HG02852 (cell line): Measurements from ENCODE around the gene CD36.
A peak's percentile ranks its signal among the peaks of the same experiment; 100 is the strongest.

Experiments used
- ATAC-seq: cut with Tn5 transposase; IDR thresholded peaks from one replicate; pipeline ENCODE4 v1.9.1; 2021; ENCODE audit warnings: mild to moderate bottlenecking, moderate library complexity; ENCODE audit not compliant: unreplicated experiment

CD36 gene

DNA sequence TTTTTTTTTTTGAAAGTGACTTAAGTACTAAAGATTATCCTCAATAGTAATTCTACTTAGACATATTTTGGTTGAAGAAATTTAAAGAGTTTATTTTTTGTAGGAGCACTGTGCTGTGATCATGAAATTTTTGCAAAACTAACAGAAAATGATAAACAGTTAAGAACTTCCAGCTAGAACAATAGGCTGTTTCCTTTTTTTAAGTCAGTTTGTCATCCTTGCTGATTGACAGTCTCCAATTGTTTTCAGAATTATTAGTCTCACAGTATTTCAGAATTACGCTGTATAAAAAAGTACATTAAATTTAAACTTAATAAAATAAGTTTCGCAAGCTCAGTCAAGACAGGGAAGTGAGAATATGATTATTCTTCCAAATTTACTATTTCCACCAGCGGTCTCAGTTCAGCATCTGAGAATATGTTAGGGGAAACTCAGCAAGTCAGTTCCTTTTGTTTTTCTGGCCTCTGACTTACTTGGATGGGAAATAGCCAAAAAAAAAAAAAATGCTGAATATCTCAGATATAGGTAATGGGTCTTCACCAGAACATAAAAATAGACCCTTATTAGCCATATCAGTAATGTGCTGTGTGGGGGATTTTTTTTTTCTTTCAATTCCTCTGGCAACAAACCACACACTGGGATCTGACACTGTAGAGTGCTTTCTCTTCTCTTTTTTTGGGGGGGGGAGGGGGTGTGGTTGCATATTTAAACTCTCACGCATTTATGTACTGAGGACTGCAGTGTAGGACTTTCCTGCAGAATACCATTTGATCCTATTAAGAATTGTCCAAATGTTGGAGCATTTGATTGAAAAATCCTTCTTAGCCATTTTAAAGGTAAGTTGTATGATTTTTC is at the start of gene CD36:
Gene CD36 (plus strand): TSS at position 732 of the 855 bp plus-strand sequence. CDS start 8,099 bp downstream, outside the sequence.
- peak; percentile 89 for ATAC-seq

DNA sequence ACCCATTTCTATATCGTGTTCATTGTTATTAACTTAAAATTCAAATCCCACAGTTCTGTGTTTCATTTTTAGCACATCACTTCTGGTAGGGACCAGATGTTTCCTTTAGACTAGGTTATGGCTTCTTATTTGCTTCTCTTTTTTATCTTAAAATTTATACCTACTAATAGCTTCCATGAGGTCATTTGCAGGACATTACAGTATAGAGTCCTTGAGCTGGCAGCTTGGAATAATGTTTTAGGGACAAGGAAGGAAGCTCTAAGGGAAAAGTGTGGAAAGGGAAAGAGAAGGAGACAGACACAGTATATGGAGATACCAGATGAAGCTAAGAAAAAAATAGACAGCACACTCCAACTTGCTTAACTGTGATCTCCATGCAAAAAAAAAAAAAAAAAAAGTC is 48.8 kb upstream of the CD36 start:
- no peak for ATAC-seq

DNA sequence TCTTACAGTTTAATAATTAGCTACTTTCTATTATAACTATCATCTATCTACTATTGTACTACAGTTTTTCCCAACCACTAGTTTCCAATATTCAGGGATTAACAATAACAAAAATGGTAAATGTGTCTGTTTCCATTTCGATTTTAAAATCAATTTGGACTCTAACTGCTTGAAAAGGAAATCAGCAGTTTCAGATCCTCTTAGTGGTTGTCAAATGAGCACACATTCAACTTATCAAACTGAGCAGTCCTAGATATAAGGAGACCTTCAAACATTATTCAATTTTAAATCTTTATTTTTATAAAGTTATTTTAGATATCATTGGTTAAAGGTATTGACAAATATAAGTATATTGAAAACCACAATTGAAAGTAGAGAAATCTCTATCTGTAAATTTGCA is 46.8 kb upstream of the CD36 start:
- ATAC-seq: no peak

DNA sequence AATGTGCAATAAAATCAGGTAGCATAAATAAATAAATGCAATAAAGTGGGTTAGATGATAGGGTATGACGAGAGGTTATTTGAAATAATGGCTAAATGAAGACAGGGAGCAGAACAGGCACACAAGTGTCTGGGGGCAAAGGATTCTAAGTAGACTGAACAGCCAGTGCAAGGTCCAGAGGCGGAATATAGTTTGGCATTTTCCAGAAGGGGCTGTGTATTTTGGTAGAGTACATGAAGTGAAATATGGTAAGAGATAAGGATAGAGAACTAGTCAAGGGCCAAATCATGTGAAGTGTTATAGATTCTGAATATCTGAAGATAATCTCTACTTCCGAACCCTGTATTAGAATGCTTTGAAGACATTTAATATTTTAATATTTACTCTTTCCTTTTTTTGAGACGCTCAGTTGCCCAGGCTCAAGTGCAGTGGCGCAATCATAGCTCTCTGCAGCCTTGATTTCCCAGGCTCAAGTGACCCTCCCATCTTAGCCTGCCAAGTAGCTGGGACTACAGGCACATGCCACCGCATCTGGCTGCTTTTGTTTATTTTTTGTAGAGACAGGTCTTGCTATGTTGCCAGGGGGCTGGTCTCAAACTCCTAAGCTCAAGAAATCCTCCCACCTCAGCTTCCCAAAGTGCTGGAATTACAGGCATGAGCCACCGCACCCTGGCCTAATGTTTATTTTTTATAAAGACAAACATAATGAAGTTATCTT is 44.4 kb upstream of the CD36 start:
- no peak for ATAC-seq

DNA sequence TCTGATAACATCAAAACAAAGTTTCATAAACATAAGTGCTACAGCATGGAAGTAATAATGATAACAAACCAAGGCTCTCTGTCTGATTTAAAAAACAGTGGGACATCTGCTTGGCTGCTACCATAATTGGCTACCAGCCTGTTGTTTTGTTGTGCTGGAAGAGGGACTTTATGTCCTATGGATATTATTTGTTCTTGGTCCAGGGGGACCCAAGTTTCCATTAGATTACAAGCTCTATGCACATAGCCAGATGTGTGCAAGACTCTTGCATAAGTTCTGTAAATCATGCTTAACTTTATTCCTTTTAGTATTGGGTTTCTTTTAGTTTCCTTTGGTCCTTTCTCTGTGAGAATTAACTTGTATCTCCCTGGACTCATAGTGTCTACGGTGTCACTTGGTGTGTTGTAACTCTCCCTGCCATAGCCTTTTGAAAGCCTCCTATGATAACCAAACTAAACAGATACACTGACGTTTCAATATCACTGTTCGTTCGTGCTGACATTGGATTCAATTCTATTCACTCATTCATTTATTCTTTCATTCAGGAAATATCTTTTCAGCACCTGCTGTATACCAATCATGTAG is 41.4 kb upstream of the CD36 start:
- ATAC-seq: no peak

DNA sequence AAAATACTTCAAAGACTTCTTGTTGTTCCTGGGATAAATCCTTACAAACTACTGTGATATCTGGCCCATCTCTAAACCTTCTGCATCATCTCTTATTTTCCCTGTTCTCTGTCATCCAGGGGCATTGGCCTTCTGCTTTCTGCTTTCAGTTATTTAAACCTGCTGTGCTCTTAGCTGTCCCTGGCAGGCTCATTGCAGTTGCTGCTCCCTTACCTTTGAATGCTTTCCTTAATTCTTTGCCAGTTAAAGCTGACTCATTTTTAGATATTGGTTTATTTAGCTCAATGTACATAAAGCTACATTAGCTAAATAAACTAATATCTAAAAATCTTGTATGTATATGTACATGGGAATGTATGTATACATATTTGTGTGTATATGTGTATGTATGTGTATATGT is 40.6 kb upstream of the CD36 start:
- no peak for ATAC-seq

DNA sequence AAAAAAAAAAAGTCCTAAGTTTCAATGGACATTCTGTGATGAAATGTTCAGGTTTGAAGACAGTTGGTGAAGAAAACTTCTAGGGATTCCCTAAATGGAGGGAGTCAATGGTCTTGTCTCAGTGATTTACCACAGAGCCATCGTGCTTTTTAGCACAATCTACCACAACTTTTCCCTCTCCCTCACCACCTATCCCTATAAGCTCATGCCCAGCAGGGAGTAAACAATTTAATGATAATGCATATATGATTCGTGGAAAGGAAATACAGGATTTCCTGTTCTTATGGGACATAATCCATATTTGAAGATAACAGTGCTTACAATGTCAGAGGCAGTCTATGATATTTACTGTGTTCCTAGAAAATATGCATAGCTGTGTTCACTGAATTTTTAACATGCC is 38.4 kb upstream of the CD36 start:
- no peak for ATAC-seq

DNA sequence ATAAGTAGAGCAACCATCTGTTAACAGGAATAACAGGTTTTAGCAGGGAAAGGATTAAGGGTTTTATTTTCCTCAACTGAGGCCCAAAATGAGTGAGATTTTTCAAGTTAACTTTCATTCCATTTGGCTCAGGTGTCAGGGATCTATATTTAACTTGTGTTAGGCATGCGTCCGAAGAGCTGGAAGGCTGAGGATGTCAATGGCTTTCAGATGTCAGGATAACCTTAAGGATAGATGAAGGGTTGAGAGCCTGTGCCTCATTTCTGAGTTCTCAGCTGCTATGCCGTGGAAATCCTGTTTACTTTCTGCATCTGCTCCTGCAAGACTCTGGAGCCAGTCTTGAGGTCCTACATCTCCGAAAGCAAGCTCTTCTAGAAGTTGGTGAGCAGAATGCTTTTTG is 36.4 kb upstream of the CD36 start:
- no peak for ATAC-seq

DNA sequence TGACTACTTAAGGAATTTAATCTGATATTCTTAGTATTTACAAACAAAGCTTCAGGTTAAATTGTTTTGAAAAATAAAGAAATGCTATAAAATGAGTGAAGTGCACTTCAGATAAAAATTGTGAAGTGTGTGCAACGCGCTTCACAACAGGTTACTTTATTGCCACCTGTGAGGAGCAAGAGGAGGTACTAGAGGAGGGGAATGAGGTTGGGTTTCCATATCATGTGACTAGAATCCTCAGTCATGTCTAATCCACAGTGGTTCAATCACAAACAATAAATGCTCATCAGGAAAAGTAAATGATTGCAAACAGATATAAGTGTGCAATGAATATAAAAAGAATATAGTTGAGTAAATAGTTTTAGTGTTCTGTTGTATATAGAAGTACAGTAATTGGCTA is 34.5 kb upstream of the CD36 start:
- no peak for ATAC-seq

DNA sequence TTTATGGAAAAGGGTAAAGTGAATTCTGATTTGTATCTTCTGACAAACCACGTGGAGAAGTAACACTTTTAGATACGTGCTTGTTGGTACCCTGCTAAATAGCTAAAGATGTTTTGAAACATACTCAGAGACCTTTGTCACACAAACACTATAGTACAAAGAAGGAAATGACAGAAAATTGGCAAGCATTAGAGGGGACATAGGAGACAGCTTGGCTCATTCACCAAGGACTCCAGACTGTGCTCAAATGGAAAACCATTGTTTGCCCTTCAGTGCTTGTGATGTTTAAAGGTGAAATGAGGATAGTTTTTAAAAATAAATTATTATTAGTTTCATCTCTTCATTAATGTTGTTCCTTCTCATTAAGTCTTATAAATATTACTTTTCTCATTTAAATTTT is 34.0 kb upstream of the CD36 start:
- no peak for ATAC-seq

DNA sequence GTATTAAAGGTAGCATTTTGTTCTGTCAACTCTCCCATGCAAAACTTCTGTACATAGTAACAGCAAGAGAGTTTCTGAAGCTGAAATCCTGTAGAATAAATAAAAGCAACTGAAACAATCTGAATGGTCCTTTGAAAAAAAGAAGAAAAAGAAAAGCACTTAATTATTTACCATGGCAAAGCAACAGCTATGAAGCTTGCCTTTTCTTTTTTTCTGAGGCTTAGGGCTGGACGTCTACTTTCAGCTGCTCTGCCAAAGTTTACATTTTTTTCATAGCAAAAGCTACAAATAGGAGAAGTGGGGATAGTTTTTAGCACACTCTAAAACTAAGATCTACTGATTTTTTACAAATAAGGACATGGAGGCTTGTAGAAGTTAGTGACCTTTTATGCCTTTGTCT is 31.3 kb upstream of the CD36 start:
- no peak for ATAC-seq

DNA sequence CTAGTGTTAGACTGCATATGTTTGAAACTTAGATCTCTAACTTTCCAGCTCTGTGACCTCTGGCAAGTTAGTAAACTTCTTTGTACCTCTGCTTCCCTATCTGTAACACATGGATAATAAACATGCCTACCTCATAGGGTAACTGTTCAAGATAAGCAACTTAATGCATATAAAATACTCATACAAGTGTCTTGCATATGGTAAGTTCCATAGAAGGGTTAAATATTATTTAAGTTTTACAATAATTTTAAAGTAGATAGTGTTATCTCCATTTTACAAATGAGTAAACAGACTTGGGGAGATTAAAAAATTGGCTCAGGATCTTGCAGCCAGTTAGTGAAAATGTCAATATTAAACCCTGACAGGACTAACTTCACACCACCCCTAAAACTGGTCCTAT is 30.1 kb upstream of the CD36 start:
- no peak for ATAC-seq

DNA sequence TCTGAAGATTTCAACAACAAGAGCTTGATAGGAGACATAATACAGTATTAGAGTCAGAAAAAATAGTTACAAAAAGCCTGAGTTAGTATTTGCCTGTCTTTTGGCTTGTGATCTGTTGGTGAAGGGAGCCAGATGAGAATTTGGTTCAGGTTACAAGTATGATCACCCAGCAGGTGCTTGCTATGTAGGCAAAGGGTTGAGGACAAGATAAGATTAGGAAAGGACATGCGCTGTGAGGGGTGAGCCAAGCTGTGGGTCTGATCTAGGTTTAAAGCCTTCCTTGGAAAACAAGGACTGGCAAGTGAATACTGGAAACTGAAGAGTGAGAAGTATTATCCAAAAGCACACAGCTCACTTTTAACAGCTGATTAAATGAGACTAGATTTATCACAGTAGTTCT is 28.7 kb upstream of the CD36 start:
- ATAC-seq: no peak

DNA sequence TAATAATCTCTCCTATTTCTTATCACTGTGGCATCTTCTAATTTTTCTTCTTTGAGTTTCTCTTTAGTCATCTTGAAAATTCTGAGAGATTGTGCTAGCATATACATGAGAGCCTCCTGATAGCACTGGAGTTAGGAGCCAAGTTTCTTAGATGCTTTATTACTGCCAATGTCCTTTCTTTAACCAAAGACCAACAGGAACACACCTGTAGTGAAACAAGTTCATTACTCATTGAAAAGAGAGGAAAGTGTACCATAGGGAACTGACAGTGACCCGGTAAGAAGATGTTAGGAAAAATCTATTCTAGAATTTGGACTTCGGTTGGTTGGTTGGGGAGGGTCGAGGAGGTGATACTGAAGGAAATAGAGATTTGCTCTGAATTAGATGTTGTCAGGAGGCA is 27.1 kb upstream of the CD36 start:
- ATAC-seq: no peak

DNA sequence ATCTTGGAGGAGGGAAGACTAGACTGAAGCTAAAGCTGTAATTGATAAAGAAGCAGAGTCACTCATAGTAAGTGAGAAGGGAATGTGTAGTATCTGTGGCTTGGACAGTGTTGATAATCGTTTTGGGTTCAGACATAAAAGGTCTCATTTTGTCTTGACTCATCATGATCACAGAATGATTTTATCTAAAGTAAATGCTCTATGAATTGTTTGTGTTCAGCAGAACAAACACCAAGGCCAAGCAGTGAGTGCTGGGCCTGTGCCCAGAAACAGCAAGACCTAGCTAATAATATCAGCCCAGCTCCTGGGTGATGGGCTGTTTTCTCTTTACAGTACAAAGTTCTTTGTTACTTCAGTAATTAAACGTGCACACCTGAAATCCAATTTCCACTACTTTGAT is 26.7 kb upstream of the CD36 start:
- ATAC-seq: no peak

DNA sequence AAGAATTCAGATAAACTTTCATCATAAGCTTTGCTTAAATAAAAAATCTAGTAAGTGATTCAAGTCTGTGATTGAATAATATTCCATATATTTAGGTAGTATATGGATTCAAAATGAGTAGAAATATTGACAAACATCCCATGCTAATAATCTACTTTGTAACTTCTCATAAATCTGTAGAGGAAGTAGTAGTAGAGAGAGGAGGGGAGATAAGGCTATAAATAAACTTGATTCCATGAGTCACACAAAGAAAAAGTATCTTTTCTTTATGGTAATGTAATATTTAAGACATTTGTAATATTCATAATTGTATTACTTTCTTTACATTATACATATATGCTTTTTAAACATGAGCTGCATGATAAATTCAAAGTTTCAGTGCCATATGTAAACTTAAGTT is 25.6 kb upstream of the CD36 start:
- ATAC-seq: no peak

DNA sequence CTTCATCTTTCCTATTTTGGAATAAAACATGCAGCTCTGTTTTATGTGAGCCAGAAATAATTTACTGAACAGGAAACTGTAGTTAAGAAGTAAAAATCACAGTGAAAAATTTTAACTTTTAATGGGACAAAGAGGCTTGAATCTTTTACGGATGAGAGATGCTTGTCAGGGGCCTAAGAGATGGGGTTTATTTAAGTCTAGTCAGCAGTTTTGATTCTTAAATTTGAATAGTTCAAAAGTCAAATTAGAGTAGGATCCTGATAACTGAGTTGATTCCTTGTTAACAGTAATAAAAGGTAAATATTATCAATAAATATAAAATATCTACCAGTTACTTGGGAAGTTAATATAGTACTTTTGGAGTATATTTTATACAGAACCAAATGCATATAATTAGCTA is 24.9 kb upstream of the CD36 start:
- ATAC-seq: no peak

DNA sequence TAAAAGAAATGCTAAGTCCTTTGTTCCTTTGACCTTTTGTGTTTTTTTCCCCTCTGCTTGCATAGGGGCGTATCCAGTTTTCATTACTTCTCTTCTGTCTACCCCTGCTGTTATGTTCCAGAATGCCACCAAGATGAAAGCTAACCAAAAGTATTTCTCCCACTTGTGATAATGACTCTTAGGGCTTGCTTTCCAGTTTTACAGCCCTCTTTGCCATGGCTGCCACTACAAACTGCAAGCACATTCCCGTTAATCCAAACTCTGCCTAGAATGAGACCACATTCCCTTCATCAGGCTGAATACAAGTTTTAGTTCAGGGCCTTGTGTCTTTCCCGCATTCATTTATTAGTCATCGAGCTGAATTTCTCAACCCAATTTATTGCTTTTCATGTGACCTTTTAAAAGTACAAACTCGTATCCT is 23.6 kb upstream of the CD36 start:
- ATAC-seq: no peak

DNA sequence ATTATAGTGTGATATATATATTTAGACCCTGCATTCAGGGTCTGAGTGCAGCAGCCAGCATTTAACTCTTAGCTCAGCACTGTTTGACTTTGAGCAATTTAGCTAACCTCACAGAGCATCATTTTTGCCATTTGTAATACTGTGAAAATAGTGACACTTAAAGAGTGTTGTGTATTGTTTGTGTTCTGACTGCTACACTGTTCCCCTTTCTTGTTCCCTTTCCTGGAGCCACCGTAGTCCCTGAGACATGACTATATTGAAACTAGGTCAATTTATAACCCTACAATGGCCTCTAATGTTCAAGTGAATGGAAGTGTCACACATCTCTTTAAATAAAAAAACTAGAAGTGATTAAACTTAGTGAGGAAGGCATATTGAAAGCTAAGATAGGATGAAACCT is 20.3 kb upstream of the CD36 start:
- ATAC-seq: no peak

DNA sequence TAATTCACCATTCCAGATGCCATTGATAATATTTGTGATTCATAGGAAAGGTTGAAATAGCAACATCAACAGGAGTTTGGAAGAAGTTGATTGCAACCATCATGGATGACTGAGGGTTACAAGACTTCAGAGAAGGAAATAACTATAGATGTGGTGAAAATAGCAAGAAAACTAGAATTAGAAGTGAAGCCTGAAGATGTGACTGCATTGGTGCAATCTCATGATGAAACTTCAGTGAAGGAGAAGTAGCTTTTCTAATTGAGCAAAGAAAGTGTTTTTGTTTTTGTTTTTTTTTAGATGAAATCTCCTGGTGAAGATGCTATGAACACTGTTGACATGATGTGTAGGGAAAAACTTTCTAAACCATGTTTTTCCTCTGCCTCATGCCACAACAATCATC is 18.7 kb upstream of the CD36 start:
- no peak for ATAC-seq

DNA sequence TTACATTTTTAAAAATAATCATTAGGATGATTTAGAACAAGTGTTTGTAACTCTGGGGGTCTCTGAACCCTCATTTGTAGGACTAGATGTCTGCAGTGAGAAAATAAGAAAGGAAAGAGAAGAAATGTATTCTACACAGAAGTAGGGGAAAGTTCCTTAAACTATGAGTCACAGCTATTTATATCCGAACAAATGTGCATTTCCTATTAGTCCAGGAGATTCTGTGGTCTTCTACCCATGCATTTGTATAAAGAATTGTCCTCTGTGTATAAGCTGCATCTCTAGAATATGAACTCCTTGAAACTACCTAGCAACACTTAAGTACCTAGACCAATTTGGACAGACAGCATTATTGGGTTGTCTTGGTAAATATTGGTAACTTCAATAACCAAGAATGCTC is 15.9 kb upstream of the CD36 start:
- ATAC-seq: no peak
